GM08714 (cell line): Measurements from ENCODE around the gene HDAC6.
"Not testable (repeated sequence)": the region's sequence is repeated elsewhere in the genome, so short reads cannot be mapped to it uniquely, and the experiment has no call there.

Source experiments
- H3K4me3 ChIP-seq: fragments of 200-500 bp; sonication (Bioruptor generic); 2 replicates; pipeline ENCODE4 v1.5.1; 2014; ENCODE audit warnings: mild to moderate bottlenecking, low read length, inconsistent platforms
- ZNF274 ChIP-seq: IDR thresholded peaks from 2 replicates; pipeline ENCODE4 v1.6.1; 2012; ENCODE audit warnings: mild to moderate bottlenecking, low read depth, low read length

Gene HDAC6

DNA sequence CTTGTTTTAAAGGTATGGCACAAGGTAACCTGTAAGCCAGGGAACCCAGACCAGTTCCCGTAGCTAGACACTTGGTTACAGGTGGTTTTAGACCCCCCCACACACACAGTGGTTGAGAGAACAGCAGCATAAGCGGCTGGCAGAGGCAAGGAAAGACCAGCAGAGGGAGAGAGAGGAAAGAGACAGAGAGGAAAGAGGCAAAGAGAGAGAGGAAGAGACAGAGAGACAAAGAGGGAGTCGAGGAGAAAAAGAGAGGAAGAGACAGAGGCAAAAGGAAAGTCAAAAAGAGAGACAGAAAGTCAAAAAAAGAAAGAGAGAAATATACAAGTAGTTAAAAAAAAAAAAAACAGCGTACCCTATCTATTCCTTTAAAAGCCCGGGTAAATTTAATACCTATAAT lies 53.0 kb downstream of the HDAC6 start:
- TF ChIP-seq ZNF274 = no peak
- H3K4me3 ChIP-seq = no peak overlapping the region

DNA sequence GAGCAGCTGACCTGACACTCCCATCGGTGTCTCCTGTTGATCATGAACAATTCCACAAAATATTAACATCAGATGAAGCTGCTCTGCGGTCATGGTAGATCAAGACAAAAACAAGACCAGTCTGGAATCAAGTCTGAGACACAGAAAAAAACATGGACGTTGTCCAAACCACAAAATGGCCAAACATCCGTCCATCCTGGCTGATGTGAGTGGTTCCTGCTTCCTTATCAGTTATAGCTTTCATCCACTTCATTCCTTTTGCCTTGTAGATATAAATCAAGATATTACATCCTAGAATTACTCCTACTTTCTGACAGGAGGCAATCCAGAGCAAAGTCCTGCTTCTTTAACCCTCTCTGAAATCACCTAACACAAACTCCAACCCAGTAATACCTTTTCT lies 62.3 kb downstream of the HDAC6 start:
- no peak for TF ChIP-seq ZNF274

GRCh38 chrX:48872017-48872416 lies 70.2 kb downstream of the HDAC6 start:
- H3K4me3 ChIP-seq = not testable (repeated sequence)

More for the DNA sequence above, 62.3 kb downstream of the HDAC6 start:
- H3K4me3 ChIP-seq = no peak overlapping the region
